Gastrocnemius medialis (tissue), 4 donors: Measurements from ENCODE around the gene MEGF8.

Experiments used
- CTCF ChIP-seq, 5 experiments: fragments of 450-650 bp in 3 of 5; fragments of 200-600 bp in 2 of 5; sonication (generic) in 2 of 5; IDR thresholded peaks in 4 of 5; conservative IDR thresholded peaks in 1 of 5; 1 replicate in 4 of 5; 2 replicates in 1 of 5; pipeline ENCODE4 v1.5.1; 2016 to 2019; ENCODE audit warnings: antibody characterized with exemption in 5 of 5, mild to moderate bottlenecking in 3 of 5, moderate library complexity in 3 of 5
- POLR2A ChIP-seq, 2 donors: fragments of 450-650 bp; IDR thresholded peaks; one replicate each; pipeline ENCODE4 v1.6.1; 2017; ENCODE audit warnings: antibody characterized with exemption in 2 of 2, mild to moderate bottlenecking in 2 of 2, moderate library complexity in 2 of 2

GRCh38 chr19:42419309-42419708 lies 93.9 kb downstream of the MEGF8 start:
- TF ChIP-seq CTCF (IDR thresholded peaks at IDR 0.05 in 4 of 5, conservative IDR thresholded peaks at IDR 0.05 in 1 of 5) (no peak), POLR2A (IDR thresholded peaks at IDR 0.05) (no peak)
